GM19455 (cell line): ENCODE measurements around the gene SLC12A9.

Experiments used
- ATAC-seq: cut with Tn5 transposase; IDR thresholded peaks from one replicate; pipeline ENCODE4 v1.9.1; 2021; ENCODE audit not compliant: unreplicated experiment

Gene SLC12A9

DNA sequence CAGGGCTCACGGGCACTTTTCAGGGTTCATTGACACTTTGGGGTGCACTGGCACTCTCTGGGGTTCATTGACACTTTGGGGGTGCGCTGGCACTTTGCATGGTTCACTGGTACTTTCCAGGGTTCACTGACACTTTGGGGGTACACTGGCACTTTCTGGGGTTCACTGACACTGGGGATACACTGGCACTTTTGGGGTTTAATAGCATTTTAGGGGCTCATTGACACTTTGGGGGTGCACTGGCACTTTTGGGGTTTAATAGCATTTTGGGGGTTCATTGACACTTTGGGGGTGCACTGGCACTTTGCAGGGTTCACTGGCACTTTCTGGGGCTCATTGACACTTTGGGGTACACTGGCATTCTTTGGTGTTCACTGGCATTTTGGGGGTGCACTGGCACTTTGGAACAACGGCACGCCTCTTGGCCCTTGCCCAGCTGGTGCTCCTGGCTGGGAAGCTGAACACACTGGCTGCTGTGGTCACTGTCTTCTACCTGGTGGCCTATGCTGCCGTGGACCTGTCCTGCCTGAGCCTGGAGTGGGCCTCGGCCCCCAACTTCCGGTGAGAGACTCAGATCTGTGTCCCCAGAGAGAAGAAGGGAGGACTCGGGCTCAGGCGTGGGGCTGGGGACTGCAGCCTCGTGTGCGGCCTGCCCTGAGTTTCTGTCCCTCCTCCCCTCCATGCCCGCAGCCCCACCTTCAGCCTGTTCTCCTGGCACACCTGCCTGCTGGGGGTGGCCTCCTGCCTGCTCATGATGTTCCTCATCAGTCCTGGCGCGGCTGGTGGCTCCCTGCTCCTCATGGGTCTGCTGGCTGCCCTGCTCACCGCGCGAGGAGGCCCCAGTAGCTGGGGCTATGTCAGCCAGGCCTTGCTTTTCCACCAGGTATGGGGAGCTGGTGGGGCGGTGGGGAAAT is 8.4 kb downstream of the SLC12A9 start:
- ATAC-seq, result no peak

DNA sequence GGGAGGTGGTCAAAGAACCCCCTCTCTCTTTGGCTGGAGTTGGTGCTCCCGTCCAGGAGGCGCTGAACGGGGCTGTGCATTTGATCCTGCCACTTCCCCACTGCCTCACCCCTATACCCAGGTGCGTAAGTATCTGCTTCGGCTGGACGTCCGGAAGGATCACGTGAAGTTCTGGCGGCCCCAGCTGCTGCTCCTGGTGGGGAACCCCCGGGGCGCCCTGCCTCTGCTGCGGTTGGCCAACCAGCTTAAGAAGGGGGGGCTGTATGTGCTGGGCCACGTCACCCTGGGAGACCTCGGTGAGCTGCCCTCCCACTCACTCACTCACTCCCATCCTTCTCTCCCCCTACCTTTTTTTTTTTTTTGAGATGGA is 9.1 kb downstream of the SLC12A9 start:
- ATAC-seq, result no peak

DNA sequence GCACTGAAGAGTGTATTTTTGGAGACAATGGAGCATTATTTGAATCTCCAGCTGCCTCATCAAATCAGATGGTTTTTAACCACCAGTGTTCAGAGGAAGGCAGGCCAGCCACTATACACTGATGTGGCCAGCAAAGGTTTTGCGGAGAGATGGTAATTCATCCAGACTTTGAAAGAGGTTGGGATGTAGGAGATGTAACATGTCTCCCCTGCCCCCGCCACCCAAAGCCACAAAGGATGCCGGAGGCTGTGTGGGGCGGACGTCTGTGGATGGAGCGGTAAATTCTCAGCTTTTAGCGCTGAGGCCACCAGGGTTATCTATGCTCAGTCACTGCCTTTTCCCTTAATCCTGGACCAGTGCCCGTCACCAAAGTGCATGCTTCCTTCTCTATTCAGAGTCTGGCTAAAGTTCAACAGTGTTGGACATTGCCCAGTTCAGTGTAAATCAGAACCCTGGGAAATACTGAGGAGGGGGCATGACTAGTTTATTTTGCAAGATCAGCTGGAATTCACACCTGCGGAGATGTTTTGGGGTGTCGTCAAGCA is 11.0 kb downstream of the SLC12A9 start:
- no peak for ATAC-seq

DNA sequence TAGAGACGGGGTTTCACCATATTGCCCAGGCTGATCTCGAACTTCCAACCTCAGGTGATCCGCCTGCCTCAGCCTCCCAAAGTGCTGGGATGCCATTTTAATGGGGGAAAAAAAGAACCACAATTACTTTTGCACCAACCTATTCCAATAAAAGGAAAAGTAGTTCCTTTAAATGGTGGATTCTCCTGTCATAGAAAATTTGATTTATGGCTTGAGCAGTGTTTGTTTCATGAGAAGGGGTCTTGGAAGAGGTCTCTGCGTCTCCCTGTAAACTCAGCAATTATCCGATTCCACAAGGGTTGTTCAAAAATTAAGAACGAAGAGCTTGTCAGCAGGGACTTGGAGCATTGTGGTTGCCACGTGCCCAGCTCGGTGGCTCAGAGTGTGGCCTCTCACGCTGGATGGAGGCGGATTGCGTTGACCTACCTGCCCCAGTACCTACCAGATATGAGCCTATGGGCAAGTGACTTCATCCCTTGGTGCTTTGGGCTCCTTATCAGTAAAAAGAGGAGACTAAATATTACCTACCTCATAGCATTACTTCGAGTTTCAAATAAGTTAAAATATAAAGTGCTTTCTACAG is 11.8 kb downstream of the SLC12A9 start:
- no peak for ATAC-seq

DNA sequence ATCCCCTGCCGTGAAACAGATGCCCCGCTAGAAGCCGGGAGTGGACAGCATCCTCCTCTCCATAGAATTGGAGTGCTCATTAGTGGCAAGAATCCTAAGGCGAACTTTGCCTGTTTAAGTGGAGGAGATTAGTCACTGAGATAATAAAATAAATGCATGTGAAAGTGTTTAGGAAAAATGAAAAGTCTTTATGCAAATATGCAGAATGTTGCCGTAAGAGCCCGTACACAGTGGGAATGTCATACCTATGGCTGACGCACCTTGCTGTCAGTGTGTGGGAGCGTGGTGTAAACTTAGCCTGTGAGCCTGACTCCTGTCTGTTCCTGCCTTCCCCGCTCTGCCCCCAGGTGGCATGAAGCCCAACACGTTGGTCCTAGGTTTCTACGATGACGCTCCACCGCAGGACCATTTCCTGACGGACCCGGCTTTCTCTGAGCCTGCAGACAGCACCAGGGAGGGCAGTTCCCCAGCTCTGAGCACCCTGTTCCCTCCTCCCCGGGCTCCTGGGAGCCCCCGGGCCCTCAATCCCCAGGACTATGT is 12.9 kb downstream of the SLC12A9 start:
- no peak for ATAC-seq

DNA sequence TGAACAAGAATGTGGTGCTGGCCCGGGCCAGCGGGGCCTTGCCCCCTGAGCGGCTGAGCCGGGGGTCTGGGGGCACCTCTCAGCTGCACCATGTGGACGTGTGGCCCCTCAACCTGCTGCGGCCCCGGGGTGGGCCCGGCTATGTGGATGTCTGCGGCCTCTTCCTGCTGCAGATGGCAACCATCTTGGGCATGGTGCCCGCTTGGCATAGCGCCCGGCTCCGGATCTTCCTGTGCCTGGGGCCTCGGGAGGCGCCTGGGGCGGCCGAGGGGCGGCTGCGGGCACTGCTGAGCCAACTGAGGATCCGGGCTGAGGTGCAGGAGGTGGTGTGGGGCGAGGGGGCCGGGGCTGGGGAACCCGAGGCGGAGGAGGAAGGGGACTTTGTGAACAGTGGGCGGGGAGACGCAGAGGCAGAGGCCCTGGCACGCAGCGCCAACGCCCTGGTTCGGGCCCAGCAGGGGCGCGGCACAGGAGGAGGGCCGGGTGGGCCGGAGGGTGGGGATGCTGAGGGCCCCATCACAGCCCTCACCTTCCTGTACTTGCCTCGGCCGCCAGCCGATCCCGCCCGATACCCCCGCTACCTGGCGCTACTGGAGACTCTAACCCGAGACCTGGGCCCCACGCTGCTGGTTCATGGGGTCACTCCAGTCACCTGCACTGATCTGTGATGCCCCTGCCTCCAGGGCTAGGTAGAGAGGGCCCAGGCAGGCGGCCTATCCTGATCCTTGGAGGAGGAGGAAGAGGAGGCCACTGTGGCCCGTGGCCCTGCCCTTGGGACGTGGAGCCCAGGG is 13.6 kb downstream of the SLC12A9 start:
- ATAC-seq, result no peak

DNA sequence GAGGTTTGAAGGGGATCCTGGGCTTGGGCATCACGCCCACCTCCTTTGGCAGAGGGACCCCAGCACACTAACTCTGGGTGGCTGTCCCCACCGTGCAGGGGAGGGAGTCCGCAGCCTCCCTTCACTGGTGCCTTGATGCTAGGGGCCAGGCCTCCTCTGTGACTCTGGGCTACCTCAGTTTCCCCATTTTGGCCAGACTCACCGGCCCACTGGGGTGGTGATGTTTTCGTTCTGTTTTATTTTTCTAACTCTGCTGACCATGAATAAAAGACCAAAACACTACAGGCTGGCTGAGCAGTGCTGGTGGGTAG is 14.2 kb downstream of the SLC12A9 start:
- ATAC-seq, result no peak

DNA sequence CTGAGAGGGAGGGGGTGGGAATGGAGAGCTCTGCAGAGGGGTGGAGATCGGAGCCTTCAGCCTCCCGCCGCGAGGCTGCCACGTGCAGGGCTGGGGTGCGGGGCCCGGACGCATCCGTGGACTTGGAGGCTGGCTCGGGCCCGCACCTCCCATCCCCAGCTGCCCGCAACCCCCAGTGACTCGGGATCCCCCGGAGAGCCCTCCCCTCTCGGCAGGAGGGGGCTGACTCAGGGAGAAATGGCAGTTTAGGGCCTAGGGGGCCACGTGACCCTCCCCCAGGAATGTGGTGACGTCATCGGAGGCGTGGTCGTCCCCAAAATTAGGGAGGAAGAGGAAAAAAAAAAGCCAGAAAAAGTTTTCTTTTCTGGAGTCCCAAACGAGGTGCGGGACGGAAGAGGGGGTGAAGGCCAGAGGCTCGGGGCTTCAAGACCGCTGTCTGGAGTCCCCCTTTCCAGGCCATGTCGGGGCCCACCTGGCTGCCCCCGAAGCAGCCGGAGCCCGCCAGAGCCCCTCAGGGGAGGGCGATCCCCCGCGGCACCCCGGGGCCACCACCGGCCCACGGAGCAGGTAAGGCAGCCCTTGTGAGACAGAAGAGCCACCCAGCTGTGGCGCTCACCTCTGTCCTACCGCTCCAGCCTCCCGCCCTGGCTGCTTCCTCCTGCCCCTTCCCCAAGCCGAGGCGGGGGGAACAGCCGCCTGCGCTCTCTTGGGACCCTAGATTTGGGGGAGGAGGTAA is 14.7 kb downstream of the SLC12A9 start, which contains the start of gene TRIP6:
Gene TRIP6 (plus strand): TSS at position 348 of the 736 bp plus-strand sequence. CDS start 111 bp downstream, at position 459.
- no peak for ATAC-seq

DNA sequence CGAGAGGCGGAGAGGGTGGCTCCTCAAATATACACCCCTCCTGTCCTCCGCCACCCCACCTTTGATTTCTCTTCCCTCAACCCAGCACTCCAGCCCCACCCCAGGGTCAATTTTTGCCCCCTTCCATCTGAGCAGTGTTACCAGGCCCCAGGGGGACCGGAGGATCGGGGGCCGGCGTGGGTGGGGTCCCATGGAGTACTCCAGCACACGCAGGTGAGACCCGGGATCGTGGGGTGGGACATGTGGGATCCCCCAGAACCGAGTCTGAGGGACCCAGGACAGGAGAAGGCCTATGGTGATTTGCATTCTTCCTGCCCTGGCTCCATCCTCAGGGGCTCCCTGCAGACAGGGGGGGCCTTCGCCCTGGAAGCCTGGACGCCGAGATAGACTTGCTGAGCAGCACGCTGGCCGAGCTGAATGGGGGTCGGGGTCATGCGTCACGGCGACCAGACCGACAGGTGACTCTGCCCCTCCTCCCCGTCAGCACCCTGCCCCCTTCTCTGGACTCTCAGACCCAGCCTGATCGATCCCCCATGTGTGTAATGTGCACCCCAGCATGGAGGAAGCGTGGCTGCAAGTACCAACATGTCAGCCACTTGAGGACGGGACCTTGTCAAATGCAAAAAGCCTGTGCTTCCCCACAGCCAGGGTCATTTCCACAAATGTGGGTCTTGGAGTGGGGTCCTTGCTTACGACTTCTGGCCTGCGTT is 15.4 kb downstream of the SLC12A9 start:
- no peak for ATAC-seq

DNA sequence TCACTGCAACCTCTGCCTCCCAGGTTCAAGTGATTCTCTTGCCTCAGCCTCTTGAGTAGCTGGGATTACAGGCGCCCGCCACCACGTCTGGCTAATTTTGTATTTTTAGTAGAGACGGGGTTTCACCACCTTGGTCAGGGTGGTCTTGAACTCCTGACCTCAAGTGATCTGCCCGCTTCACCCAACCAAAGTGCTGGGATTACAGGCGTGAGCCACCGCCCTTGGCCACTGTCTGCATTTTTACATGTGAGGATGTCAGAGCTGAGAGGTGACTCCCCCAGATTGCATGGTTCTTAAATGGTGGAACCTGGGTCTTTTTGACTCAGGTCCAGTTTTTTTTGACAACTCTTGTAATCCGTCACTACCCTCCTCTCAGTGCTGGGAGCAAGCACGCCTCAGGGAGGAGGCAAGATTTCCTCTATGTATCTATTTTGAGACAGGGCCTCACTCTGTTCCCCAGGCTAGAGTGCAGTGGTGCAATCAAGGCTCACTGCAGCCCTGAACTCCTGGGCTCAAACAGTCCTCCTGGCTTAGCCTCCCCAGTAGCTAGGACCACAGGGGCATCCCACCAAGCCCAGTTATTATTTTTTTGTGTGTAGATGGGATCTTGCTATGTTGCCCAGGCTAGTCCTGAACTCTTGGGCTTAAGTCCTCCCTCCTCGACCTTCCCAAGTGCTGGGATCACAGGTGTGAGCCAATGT is 21.2 kb downstream of the SLC12A9 start:
- ATAC-seq, result no peak

DNA sequence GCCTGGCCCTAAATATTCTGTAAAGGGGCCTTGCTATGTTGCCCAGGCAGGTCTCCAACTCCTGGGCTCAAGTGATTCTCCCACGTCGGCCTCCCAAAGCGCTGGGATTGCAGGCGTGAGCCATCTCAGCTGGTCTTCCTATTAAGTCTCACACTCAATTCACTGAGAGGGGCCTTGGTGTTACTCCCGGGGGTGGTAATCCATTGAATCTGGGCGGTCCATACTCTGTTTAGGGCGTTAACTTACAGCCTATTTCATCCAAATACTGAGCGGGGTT is 21.7 kb downstream of the SLC12A9 start:
- no peak for ATAC-seq

DNA sequence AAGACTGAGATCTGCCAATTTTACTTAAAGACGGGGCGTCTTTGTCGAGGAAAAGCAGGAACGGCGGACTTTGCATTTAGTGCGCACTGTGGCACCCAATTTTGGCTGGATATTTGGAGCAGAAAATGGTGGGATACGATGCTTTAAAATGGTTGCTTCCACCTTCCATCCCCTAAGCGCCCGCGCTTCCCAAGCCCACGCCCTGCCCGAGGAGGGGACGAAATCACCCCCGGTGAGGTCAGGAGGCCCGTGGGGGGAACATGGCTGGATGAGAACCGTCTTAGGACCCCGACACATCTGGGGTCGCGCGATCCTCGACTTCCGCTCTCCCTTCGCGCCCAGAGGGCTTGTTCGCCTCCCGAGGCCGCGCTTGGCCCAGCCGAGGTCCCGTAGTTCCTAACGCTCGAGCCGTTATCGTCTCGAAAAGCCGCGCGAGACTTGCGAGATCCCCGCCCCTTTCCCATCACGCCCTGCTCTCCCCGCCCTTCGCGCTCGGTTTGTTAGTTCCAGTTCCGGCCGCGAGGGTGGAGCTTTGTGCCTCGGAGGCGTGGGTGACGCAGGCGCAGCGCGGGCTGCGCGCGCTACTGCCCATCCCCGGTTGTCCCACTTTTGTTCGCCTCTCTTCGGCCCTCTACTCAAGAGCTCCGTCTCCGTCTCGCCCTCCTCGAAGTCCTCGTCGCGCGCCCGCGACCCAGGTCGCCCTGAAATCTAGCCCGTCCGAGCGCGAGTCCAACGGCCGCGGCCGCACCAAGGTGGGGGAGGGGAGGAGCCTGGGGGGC is 22.3 kb downstream of the SLC12A9 start, which contains the start of gene SRRT:
Gene SRRT (plus strand): TSS at position 527 of the 779 bp plus-strand sequence. CDS start 488 bp downstream, outside the sequence.
- ATAC-seq, result peak; percentile 85

DNA sequence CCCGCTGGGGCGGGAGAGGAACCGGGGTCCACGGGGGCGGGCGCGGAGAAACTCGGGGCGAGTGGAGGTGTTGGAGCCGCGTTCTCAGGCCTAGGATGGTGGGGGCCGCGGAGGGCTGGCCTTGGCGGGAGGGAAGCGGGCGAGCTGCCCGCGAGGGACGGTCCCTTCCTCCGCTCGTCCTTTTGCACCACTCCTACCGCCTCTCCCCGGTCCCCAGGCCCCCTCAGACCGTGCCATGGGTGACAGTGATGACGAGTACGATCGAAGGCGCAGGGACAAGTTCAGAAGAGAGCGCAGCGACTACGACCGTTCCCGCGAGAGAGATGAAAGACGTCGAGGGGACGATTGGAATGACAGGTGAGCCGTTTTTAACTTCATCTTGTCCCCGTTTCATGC is 22.8 kb downstream of the SLC12A9 start:
- ATAC-seq, result peak; percentile 16

DNA sequence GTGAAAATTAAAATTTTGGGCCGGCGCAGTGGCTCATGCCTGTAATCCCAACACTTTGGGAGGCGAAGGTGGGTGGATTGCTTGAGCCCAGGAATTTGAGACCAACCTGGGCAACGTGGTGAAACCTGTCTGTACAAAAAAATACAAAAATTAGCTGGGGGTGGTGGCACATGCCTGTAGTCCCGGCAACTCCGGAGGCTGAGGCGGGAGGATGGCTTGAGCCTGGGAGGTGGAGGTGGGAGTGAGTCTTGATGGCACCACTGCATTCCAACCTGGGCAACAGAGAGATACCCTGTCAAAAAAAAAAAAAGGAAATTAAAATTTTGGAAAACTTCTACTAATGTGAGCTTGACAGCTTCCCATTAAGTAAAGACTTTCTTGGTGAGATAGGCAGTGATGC is 25.5 kb downstream of the SLC12A9 start:
- no peak for ATAC-seq

DNA sequence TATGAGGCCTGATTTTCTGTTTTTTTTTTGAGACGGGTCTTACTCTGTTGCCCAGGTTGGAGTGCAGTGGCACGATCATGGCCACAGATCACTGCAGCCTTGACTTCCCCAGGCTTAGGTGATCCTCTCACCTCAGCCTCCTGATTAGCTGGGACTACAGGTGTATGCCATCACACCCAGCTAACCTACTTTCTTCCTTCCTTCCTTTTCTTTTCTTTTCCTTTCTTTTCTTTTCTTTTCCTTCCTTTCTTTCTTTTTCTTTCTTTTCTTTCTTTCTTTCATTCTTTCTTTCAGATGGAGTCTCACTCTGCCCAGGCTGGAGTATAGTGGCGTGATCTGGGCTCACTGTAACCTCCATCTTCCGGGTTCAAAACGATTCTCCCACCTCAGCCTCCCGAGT is 26.2 kb downstream of the SLC12A9 start:
- ATAC-seq, result no peak

DNA sequence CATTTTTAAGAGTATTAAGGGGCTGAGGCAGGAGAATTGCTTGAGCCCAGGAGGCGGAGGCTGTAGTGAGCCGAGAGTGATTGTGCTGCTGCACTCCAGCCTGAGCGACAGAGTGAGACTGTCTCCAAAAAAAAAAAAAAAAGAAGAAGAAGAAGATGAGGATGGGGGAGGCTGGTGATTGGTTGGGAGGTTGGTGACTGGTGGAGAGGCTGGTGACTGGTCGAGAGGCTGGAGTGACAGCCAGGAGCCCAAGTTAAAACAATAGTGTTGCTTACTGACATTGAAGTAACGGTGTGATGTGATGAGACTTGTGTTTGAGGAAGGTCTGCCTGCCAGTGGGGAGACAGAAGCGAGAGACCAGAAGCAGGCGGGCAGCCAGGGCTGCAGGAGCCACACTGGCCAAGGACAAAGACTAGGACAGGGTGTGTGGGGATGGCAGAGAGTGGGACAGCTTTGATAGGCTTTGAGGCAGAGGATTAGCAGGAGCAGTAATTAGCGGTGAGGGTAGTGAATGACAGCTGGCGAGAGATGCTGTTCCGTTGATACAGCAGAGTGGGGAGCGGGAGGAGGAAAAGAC is 27.3 kb downstream of the SLC12A9 start:
- ATAC-seq, result no peak

DNA sequence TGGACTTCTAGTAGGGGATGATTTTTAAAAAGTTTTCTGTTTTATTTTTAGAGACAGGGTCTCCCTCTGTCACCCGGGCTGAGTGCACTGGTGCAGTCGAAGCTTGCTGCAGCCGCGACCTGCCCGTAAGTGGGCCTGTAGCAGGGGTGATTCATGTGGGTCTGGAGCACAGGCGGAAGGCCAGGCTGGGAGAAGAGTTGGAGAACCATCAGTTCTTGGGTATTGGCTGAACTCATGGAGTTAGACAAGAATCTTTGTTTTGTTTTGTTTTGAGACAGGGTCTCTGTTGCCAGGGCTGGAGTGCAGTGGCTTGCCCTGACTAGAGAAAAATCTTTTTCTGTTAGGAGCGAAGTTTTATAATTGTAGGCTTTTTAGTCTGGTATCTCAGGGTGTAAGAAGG is 28.1 kb downstream of the SLC12A9 start:
- no peak for ATAC-seq

DNA sequence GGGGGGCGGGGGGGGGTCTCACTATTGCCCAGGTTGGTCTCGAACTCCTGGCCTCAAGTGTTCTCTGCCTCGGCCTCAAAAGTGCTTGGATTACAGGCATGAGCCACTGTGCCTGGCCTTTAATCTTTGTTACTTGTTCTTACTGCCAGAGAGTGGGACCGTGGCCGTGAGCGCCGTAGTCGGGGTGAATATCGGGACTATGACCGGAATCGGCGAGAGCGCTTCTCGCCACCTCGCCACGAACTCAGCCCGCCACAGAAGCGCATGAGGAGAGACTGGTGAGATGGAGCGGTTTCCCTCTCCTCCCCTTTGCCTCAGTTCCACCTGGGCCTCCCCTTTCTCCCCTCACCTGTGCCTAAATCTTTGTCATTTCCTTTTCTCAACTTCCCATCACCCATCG is 28.6 kb downstream of the SLC12A9 start:
- no peak for ATAC-seq
